ENCODE measurements around the gene CNOT2. TPM values are rescaled to one million over a fixed set of nuclear protein-coding genes. Genes with fewer than 3 reads are reported as not detected.
"Not testable (repeated sequence)": the region's sequence is repeated elsewhere in the genome, so short reads cannot be mapped to it uniquely, and the experiment has no call there.

Gene CNOT2
- polyA plus RNA-seq, 4 donors, result 108 to 138 (median 133) TPM

DNA sequence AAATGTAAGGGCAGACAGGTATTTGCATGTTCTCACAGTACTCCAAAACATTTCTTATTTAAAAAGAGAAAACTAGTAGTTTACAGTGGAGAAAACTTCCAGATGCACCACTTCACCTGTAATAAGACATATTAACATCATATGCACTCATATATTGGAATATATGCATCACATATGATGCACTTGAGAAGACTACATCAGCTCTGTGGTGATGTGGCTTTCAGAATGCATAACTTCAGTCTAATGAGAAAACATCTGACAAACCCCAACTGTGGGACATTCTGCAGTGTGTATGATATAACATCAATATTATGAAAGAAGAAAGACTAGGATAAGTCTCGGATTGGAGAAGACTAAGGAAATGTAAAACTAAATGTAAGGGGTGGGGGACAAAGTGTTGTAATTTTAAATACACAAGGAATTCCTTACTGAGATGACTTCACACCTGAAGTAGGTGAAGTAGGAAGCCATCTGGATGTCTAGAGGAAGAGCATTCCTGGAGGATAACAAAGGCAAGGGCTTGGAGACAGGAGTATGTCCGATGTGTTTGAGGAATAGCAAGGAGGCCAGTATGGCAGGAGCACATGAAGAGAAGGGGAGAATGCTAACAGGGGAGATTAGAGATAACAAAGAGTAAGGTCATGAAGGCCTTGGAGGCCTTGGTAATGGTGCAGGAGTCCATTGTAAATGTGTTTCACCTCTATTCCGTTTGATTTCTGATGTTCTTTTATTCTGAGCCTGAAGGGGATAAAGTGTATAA, 49.0 kb downstream of the CNOT2 start:
- DNase-seq (ENCODE audit: low read depth in 4 of 4, low spot score in 3 of 4), result no peak

- DNase-seq (ENCODE audit: low read depth in 4 of 4, low spot score in 3 of 4), result not testable (repeated sequence)
Observed at GRCh38 chr12:70304684-70305555, 61.7 kb downstream of the CNOT2 start.

- no peak for DNase-seq (ENCODE audit: low read depth in 4 of 4, low spot score in 3 of 4)
Observed at GRCh38 chr12:70305794-70306193, 62.6 kb downstream of the CNOT2 start.

GRCh38 chr12:70306676-70307075, 63.4 kb downstream of the CNOT2 start:
- DNase-seq (ENCODE audit: low read depth in 4 of 4, low spot score in 3 of 4), result no peak

GRCh38 chr12:70307868-70308267, 64.6 kb downstream of the CNOT2 start:
- no peak for DNase-seq (ENCODE audit: low read depth in 4 of 4, low spot score in 3 of 4)

GRCh38 chr12:70309348-70309747, 66.1 kb downstream of the CNOT2 start:
- no peak for DNase-seq (ENCODE audit: low read depth in 4 of 4, low spot score in 3 of 4)

DNA sequence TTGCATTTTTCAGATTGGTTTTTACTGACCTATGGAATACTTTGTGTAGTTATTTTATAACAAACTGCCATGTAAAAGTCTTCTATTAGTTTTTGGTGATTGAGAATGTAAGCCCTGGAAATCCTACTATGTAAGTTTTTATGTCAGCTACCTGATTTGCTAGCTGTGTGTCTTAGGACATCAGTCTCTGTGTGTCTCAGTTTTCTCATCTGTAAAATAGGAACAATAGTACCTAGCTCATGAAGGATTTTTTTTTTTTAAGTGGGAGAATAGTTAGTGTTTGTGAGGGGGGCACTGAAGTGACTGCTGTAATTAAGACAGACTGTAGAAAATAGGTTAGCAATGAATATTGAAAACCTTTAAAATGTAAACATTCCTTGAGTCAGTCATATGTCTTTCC, 70.9 kb downstream of the CNOT2 start:
- no peak for DNase-seq (ENCODE audit: low read depth in 4 of 4, low spot score in 3 of 4)

GRCh38 chr12:70317781-70318180, 74.5 kb downstream of the CNOT2 start:
- DNase-seq (ENCODE audit: low read depth in 4 of 4, low spot score in 3 of 4), result no peak

DNA sequence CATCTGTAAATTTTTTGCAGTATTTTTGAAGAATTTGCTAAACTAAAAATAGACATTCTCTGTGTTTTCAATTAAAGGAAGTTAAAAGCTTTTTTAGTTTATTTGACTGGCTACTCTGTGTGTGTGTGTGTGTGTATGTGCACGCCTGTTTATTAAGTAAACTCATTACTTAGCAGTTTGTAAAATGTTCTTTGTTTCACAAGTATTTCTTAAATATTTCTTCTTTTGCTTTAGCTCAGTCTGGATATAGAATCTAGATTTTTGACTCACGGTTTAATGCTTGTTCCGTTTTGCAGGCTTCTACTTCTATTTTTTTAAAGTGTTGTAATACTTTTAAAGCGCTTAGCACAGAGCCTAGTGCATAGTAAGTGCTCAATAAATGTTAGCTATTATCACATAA, 76.4 kb downstream of the CNOT2 start:
- no peak for DNase-seq (ENCODE audit: low read depth in 4 of 4, low spot score in 3 of 4)

- no peak for DNase-seq (ENCODE audit: low read depth in 4 of 4, low spot score in 3 of 4)
Observed at GRCh38 chr12:70321191-70321590, 78.0 kb downstream of the CNOT2 start.

DNA sequence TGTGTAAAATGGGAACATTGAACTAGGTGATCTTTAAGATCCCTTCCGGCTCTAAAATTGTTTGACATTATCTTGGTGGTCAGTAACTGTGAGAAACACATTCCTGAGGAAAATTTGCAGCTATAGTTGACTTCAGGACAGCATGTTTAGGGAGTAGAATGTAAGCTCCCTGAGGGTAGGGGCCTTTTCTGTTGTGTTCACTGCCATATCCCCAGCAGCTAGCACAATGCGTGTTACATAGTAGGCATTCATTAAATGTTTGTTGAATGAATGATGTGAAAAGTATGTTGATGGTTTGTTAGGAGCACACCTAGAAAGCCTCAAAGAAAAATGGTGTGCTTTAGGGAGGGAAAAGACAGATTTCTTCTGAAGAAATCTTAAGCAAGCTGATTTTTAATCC, 84.3 kb downstream of the CNOT2 start:
- DNase-seq (ENCODE audit: low read depth in 4 of 4, low spot score in 3 of 4), result no peak

DNA sequence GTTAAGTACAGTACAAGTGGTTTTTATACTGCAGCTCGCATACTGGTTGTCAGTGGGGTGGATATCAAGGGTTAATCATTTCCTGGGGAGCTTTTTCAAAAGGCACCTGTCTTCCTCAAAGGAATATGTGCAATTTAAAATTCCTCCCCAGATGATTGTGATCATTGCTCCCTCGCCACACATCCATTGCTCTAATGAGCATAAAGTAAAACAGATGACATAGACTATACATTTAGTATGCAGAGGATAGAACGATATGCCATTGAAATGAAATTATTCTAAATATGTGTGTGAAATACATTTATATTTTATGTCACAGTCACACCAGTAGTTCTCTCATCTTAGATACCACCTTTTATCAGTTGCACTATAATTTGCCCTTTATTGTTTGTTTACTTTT, 86.5 kb downstream of the CNOT2 start:
- DNase-seq (ENCODE audit: low read depth in 4 of 4, low spot score in 3 of 4), result no peak

- no peak for DNase-seq (ENCODE audit: low read depth in 4 of 4, low spot score in 3 of 4)
Observed at GRCh38 chr12:70330158-70330557, 86.9 kb downstream of the CNOT2 start.

GRCh38 chr12:70332236-70332635, 89.0 kb downstream of the CNOT2 start:
- no peak for DNase-seq (ENCODE audit: low read depth in 4 of 4, low spot score in 3 of 4)

DNA sequence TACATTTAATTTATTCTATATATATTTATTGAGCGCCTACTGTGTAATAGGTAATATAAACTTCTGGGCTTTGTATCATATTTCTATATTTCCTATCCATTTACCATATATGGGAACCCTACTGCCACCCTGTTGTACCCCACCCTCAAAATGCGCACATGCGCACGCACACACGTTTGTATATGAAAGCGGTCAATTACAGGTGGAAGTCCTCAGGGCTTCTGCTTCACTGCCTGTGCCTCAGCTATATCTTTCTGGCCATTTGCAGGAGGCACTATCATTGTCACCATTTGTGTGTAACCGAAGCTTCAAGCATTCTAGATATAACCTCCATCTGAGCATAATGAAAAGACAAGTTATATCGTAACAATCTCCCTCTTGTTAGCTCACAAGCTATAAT, 91.5 kb downstream of the CNOT2 start:
- no peak for DNase-seq (ENCODE audit: low read depth in 4 of 4, low spot score in 3 of 4)

DNA sequence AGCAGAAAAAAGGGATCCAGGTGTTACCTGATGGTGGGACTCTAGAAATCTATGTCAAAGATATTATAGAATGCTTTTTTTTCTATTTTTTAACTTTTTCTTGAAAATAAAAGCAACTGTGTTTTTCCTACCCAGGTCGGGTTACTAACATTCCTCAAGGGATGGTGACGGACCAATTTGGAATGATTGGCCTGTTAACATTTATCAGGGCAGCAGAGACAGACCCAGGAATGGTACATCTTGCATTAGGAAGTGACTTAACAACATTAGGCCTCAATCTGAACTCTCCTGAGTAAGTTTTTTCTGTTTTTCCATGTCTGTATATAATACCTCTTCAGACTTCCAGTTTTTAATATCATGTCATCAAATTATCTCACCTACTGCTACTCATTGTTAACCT, 95.3 kb downstream of the CNOT2 start:
- no peak for DNase-seq (ENCODE audit: low read depth in 4 of 4, low spot score in 3 of 4)

GRCh38 chr12:70351076-70351475, 107.8 kb downstream of the CNOT2 start:
- no peak for DNase-seq (ENCODE audit: low read depth in 4 of 4, low spot score in 3 of 4)

DNA sequence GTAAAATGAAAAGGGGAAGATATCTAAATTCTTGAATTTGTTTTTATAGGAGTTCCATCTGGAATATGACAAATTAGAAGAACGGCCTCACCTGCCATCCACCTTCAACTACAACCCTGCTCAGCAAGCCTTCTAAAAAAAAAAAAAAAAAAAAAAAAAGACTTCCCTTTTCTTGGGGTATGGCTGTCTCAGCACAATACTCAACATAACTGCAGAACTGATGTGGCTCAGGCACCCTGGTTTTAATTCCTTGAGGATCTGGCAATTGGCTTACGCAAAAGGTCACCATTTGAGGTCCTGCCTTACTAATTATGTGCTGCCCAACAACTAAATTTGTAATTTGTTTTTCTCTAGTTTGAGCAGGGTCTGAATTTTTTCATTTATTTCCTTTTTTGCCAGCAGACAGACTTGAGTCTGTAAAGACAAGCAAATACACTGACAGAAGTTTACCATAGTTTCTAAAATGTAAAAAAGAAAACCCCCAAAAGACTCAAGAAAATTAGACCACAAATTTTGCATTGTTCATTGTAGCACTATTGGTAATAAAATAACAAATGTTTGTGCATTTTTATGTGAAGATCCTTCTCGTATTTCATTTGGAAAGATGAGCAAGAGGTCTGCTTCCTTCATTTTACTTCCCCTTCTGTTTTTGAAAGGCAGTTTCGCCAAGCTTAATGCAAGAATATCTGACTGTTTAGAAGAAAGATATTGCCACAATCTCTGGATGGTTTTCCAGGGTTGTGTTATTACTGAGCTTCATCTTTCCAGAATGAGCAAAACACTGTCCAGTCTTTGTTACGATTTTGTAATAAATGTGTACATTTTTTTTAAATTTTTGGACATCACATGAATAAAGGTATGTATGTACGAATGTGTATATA, 110.8 kb downstream of the CNOT2 start:
- DNase-seq (ENCODE audit: low read depth in 4 of 4, low spot score in 3 of 4), result no peak

- no peak for DNase-seq (ENCODE audit: low read depth in 4 of 4, low spot score in 3 of 4)
Observed at GRCh38 chr12:70354787-70355186, 111.6 kb downstream of the CNOT2 start.

DNA sequence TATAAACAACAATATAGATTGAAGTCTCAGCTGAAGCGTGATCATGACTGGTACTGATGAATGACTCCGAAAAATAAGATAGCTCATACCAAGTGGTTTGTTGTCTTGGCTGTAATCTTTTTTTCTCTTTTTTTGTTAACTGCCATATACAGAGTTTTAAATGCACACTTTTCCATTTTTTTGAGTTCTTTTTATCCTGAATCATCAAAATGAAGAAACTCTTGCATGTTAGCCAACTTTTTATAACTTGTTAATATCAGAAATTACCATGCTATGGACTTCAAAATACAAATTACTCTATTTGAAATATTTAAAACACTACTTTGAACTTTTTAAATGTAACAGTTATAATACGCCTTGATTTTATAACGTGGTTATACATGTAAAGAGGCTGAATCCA, 112.7 kb downstream of the CNOT2 start:
- no peak for DNase-seq (ENCODE audit: low read depth in 4 of 4, low spot score in 3 of 4)

Measured in right renal pelvis (tissue), 4 donors.